Measurements from ENCODE around the gene ATP5PO.
A peak's percentile ranks its signal among the peaks of the same experiment; 100 is the strongest.

ATP5PO gene

DNA sequence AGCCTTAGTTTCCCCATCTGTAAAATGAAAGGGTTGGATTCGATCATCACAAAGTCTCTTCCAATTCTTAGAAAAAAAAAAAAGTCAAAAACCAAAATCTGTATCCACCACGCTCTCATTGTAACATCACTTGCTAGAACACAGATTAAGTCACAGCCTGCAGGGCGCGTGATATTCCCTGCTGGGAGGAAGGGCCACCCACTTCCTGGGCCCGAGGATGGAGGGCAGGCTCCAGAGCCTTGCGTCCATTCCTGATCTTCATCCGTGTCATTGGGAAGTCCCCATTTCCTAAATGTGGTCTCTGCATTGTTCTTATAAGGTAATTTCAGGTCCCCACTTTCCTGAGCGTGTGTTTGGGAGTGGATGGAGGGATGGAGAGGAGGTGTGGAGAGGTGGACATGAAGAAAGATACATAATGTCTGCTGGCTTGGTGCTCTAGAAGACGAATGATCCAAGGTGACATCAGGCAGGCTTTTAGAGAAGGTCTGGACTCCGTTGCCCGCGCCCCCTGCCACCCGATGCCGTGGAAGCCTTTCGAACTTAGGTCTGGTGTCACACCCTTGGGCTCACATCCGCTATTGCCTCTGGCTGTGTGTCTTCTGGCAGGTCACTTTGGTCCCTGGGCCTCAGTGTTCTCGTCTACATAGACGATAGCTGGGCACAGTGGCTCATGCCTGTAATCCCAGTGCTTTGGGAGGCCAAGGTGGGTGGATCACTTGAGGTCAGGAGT, 56.1 kb downstream of the ATP5PO start:
- Histone ChIP-seq H2BK15ac (ENCODE audit: low read length) (no peak overlapping the region), H2AFZ (ENCODE audit: low read length) (no peak overlapping the region), H3K18ac (ENCODE audit: low read length) (no peak overlapping the region), H2BK12ac (ENCODE audit: low read length) (no peak overlapping the region), H3K27ac (replicated peaks; ENCODE audit: low read length) (no peak overlapping the region), H3K4me3 (ENCODE audit: low read length in 2 of 2) (no peak overlapping the region), H3K79me1 (ENCODE audit: low read depth, low read length) (no peaks in the 10 kb centered on the region), H2AK5ac (ENCODE audit: low read depth, low read length) (no peak overlapping the region), H2BK120ac (ENCODE audit: low read depth, low read length) (no peak overlapping the region), H2BK5ac (ENCODE audit: low read length) (no peak overlapping the region), H3K27me3 (ENCODE audit: control insufficient read depth in 3 of 3, insufficient read depth in 3 of 3, low read depth in 1 of 3, low read length in 3 of 3) (no peaks in the 10 kb centered on the region), H3K14ac (ENCODE audit: low read length) (no peak overlapping the region), H4K8ac (ENCODE audit: low read depth, low read length) (no peak overlapping the region), H3K9me3 (replicated peaks in 1 of 2; ENCODE audit: control insufficient read depth in 2 of 2, insufficient read depth in 1 of 2, low read depth in 1 of 2, low read length in 2 of 2) (peaks cover 0 to 2% of the 10 kb centered on the region in 2 donors), H3K23ac (ENCODE audit: low read depth, low read length, poor library complexity) (peak overlapping the region; percentile 23), H4K91ac (ENCODE audit: low read depth, low read length, poor library complexity) (peak overlapping the region; percentile 35), H3K4me1 (ENCODE audit: control insufficient read depth in 2 of 2, insufficient read depth in 1 of 2, low read depth in 1 of 2, low read length in 2 of 2) (peaks cover 0 to 3% of the 10 kb centered on the region in 2 donors), H3K36me3 (replicated peaks in 1 of 2; ENCODE audit: control insufficient read depth in 2 of 2, insufficient read depth in 2 of 2, low read length in 2 of 2) (no peaks in the 10 kb centered on the region), H3K4me2 (ENCODE audit: insufficient read depth, low read length, poor library complexity, severe bottlenecking) (no peak overlapping the region), H3K4ac (ENCODE audit: low read length) (no peak overlapping the region), H3K9ac (ENCODE audit: low read depth, low read length, poor library complexity) (no peak overlapping the region)
- no CpG with 5 or more reads among the region's 18 CpGs for WGBS, 2 donors (ENCODE audit: extremely low coverage in 2 of 2, insufficient read length in 2 of 2, insufficient replicate concordance in 1 of 2)
- DNase-seq (ENCODE audit: low spot score), result no peak

GRCh38 chr21:33858667-33859372, 56.8 kb downstream of the ATP5PO start:
- H4K91ac ChIP-seq (ENCODE audit: low read depth, low read length, poor library complexity), result no peak overlapping the region
- WGBS, 2 donors (ENCODE audit: extremely low coverage in 2 of 2, insufficient read length in 2 of 2, insufficient replicate concordance in 1 of 2), result no CpG with 5 or more reads among the region's 15 CpGs
- no peak overlapping the region for H3K4ac ChIP-seq (ENCODE audit: low read length)
- no peak overlapping the region for H3K4me3 ChIP-seq (ENCODE audit: low read length in 2 of 2)
- no peak overlapping the region for H2BK12ac ChIP-seq (ENCODE audit: low read length)
- H3K9ac ChIP-seq (ENCODE audit: low read depth, low read length, poor library complexity), result no peak overlapping the region
- peaks cover 0 to 2% of the 10 kb centered on the region in 2 donors for H3K9me3 ChIP-seq (replicated peaks in 1 of 2; ENCODE audit: control insufficient read depth in 2 of 2, insufficient read depth in 1 of 2, low read depth in 1 of 2, low read length in 2 of 2)
- DNase-seq (ENCODE audit: low spot score), result no peak
- no peak overlapping the region for H2BK120ac ChIP-seq (ENCODE audit: low read depth, low read length)
- H2BK5ac ChIP-seq (ENCODE audit: low read length), result no peak overlapping the region
- no peak overlapping the region for H4K8ac ChIP-seq (ENCODE audit: low read depth, low read length)
- H3K36me3 ChIP-seq (replicated peaks in 1 of 2; ENCODE audit: control insufficient read depth in 2 of 2, insufficient read depth in 2 of 2, low read length in 2 of 2), result no peaks in the 10 kb centered on the region
- H3K18ac ChIP-seq (ENCODE audit: low read length), result peak overlapping the region; percentile 23
- peaks cover 0 to 3% of the 10 kb centered on the region in 2 donors for H3K4me1 ChIP-seq (ENCODE audit: control insufficient read depth in 2 of 2, insufficient read depth in 1 of 2, low read depth in 1 of 2, low read length in 2 of 2)
- no peak overlapping the region for H3K4me2 ChIP-seq (ENCODE audit: insufficient read depth, low read length, poor library complexity, severe bottlenecking)
- no peaks in the 10 kb centered on the region for H3K79me1 ChIP-seq (ENCODE audit: low read depth, low read length)
- H2AK5ac ChIP-seq (ENCODE audit: low read depth, low read length), result no peak overlapping the region
- peak overlapping the region; percentile 56 for H2AFZ ChIP-seq (ENCODE audit: low read length)
- no peak overlapping the region for H2BK15ac ChIP-seq (ENCODE audit: low read length)
- no peaks in the 10 kb centered on the region for H3K27me3 ChIP-seq (ENCODE audit: control insufficient read depth in 3 of 3, insufficient read depth in 3 of 3, low read depth in 1 of 3, low read length in 3 of 3)
- no peak overlapping the region for H3K23ac ChIP-seq (ENCODE audit: low read depth, low read length, poor library complexity)
- no peak overlapping the region for H3K14ac ChIP-seq (ENCODE audit: low read length)
- no peak overlapping the region for H3K27ac ChIP-seq (replicated peaks; ENCODE audit: low read length)

DNA sequence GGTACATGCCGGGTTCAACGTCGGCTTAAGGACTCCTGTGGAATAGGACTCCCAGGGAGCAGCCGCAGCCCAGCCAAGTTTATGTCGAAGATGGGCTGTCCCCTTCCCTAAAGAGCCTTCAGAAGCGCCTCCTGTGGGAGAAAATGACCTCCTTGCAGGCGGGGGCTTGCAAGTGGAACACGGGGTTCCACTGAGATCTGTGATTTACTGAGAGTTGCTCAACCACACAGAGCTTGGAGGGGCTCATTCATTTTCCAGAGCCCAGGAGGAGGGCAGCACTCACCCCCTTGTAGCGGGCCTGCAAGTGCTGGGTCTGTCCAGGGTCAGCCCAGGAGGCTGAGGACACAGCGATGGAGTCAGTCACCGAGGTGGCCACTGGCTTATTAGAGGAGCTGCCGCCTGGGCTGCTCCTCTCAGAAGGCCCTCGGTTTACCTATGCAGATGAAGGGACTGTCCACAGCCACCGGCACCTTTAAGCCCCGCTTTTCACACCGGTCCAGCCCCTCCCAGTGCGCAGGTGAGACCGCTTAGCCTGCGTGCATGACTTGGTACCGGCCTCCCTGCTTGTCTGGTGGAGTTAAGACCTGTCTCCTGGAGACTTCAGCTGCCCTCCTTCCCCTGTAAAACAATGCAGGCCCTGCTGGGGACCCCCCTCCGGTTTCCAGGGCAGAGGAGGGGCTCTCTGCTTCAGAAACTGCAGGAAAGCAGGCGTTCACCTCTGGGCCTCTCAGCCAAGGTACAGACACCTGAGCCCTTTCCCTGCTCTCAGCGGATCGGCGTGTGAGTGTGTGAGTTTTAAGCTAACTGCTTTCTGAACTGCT, 57.5 kb downstream of the ATP5PO start:
- Histone ChIP-seq H3K14ac (ENCODE audit: low read length) (no peak overlapping the region), H2AFZ (ENCODE audit: low read length) (peak overlapping the region; percentile 56), H3K23ac (ENCODE audit: low read depth, low read length, poor library complexity) (no peak overlapping the region), H2BK120ac (ENCODE audit: low read depth, low read length) (no peak overlapping the region), H2BK12ac (ENCODE audit: low read length) (no peak overlapping the region), H3K4me2 (ENCODE audit: insufficient read depth, low read length, poor library complexity, severe bottlenecking) (no peak overlapping the region), H3K9me3 (replicated peaks in 1 of 2; ENCODE audit: control insufficient read depth in 2 of 2, insufficient read depth in 1 of 2, low read depth in 1 of 2, low read length in 2 of 2) (peaks cover 0 to 2% of the 10 kb centered on the region in 2 donors), H2BK15ac (ENCODE audit: low read length) (no peak overlapping the region), H3K18ac (ENCODE audit: low read length) (peak overlapping the region; percentile 61), H3K9ac (ENCODE audit: low read depth, low read length, poor library complexity) (no peak overlapping the region), H3K4me3 (ENCODE audit: low read length in 2 of 2) (no peak overlapping the region), H3K27ac (replicated peaks; ENCODE audit: low read length) (no peak overlapping the region), H3K36me3 (replicated peaks in 1 of 2; ENCODE audit: control insufficient read depth in 2 of 2, insufficient read depth in 2 of 2, low read length in 2 of 2) (no peaks in the 10 kb centered on the region), H3K79me1 (ENCODE audit: low read depth, low read length) (no peaks in the 10 kb centered on the region), H3K4ac (ENCODE audit: low read length) (no peak overlapping the region), H4K8ac (ENCODE audit: low read depth, low read length) (no peak overlapping the region), H2BK5ac (ENCODE audit: low read length) (no peak overlapping the region), H4K91ac (ENCODE audit: low read depth, low read length, poor library complexity) (no peak overlapping the region), H3K27me3 (ENCODE audit: control insufficient read depth in 3 of 3, insufficient read depth in 3 of 3, low read depth in 1 of 3, low read length in 3 of 3) (no peaks in the 10 kb centered on the region), H2AK5ac (ENCODE audit: low read depth, low read length) (peak overlapping the region; percentile 47), H3K4me1 (ENCODE audit: control insufficient read depth in 2 of 2, insufficient read depth in 1 of 2, low read depth in 1 of 2, low read length in 2 of 2) (peaks cover 0 to 3% of the 10 kb centered on the region in 2 donors)
- no peak for DNase-seq (ENCODE audit: low spot score)
- WGBS, 2 donors (ENCODE audit: extremely low coverage in 2 of 2, insufficient read length in 2 of 2, insufficient replicate concordance in 1 of 2), result no CpG with 5 or more reads among the region's 25 CpGs

Data from neuronal stem cell (in vitro differentiated cells).